ENCODE data around the gene CTNNA2.
"Not testable (repeated sequence)": the region's sequence is repeated elsewhere in the genome, so short reads cannot be mapped to it uniquely, and the experiment has no call there.

CTNNA2 gene

DNA sequence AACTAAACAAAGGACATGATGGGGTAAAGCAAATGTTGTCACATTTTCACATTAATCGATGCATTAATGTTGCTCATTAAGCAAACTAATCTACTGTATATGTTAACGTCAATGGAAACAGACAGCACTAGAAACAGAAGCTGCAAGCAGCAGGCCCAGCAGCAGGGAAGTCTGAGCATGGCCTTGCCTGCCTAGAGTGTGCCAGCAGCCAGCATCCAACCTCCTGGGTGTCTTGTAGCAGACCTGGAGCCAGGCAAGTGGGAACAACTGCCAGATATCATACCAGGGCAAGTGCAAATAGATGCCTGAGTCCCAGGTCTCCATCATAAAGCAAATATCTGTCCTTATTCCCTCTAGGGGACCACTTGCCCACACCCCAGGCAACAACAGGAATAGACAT, 472.7 kb downstream of the CTNNA2 start:
- no peak for DNase-seq

DNA sequence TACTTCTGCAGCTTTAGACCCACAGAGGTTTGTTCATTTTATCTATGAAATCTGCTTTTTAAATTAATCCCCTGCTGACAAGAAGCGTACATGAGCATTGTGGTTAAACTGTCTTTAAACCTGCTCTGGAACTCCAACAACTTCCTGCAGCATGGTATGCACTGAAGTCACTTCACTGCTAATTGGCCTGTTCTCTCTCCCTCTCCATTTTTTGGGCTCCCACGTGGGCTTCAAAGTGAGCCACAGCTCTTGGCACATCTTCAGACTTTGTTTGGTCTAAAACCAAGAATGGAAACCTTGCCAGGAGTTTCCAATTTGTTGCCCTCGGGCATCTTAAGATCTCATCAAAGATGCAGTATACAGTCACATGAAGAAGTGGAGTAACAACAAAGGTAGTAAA, 480.3 kb downstream of the CTNNA2 start:
- no peak for DNase-seq

DNA sequence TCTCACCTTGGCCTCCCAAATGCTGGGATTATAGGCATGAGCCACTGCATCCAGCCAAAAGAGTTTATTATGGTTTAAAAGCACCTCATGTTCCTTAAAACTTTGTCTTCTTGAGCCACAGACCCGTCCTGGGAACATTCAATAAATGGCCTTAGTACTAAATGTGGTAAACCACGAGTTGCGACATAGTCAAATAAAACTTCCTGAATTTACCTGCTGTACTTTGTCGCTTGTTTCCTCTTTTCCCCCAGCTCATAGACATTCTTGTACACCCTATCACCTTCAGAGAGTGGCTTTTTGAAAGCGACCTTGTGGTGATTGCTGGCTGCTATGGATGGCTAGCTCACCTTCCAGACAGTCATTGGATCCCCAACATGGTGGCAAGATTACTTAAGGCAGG, 481.3 kb downstream of the CTNNA2 start:
- no peak for DNase-seq

DNA sequence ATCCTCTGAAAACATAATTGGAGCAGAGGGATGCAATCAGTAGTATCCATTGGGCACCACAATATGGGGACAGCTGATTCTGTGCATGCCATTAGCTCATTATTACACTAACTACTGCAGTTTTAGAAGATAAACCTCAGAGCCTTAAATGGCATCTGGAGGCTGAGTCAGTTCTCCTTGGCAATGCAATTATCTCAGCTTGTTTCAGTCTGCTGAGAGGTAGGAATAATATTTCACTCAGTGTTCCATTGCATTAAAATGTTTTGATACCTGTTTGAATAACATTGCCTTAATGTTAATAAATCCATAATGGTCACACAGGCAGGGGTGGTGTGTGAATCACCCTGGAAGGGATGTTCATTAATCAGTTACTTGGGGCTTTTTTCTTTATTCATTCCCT, 482.1 kb downstream of the CTNNA2 start:
- DNase-seq = no peak

DNA sequence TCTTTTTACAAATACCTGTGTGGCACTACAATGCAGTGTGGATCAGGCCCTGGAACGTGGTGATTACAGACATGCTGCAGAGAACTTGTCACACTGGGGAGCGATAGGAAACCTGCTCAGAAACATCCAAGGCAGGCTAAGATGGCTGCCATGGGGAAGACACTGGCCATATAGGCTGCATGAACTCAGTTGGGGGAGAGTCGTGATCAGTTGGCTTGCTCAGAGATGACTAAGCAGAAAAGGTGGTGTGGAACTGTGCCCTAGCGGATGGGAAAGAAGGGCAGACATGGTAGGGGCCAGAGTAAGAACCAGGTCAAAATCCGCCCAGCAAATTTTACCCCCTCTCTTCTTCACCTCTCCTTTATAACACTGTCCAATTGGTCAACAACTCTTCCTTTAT, 483.9 kb downstream of the CTNNA2 start:
- no peak for DNase-seq

DNA sequence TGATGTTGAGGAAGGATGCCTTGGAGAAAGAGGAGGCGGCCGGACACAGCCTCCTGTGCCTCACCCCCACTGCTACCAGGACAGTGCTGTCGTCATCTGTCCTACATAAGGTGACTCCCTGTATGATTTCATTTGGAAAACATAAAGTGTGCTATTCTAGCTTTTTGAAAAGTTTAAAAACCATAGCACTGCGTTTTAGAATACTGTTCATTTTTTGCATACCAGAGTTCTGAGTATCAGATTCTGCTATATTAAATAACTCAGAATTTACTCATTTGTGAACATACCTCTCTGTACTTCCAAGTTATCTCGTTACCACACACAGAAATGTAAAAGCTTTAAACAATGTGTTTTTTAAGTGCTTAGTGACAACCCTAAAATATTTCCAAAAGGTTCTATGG, 488.9 kb downstream of the CTNNA2 start:
- DNase-seq = no peak

DNA sequence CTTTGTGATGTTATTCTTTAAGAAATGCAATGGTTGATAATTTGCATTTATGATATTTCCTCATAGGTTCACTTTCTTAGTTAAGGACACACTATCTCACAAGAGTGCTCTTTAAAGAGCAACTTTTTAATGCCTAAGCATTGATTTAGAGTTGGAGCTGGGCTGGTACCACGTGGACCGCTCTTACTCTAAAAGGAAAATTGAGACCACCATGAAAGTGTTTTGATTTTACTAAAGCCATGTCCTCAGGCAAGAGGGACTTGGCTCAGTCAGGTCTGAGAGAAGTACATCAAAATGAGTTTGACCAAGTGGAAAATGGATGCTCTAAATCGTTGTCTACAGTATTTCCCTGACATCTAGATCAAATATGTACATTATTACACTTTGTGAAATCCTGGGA, 489.3 kb downstream of the CTNNA2 start:
- DNase-seq = no peak

DNA sequence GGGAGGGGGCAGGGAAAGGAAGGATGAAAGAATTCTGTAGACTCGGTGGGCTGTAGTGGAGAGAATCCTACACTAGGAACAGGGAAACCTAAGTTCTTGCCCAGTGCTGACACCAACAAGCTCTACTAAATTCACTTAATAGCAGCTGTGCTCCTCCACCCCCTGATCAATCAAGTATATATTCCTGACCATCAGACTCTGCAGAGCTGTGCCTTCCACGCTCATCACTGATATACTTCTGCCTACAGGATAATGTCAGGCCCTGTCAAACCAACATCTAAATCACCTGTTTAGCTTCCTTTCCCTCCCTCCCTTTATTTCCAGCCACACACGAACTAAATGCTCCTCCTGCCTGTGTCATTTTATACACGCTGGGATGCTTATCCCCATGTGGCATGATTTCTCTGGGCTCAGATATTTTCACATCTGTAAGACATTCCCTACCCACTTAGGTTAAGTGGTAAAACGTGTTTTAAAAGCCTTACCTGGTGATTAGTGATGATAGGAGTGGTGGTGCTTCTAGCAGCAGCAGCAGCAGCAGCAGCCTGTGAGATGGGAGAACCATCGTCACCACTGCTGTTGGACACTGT, 489.8 kb downstream of the CTNNA2 start:
- DNase-seq = no peak

DNA sequence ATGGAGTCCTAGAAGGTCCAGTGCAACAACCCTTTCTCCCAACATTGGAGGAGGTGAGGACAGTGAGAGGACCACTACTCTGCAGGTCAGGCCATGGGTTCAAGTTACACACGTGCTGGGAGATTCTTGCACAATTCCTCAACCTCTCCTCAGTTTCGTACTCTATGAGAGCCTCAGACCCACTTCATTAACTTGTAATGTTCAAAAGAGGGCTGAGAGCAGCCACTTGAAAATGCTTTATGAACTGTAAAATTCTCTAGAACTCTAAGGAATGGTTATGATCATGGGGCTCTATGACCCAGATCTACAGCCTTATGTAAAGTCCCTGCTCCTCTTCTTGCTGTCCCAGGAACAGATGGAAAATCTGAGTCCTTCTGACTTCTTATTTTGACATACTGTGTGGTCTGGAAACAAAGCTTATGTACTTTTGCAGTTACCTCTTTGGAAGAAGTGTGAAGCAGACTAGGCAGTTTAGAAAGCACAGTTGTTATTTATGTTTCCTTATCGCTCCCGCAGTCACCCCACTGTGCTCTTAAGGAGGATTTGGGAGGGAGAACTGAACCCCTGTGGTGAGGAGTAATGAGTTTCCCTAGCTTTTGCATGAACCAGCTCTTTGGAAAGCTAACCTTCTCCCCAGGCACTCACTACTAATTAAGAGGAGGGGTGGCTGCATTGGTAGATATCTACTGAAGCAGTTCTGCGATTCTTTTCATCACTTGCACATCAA, 495.1 kb downstream of the CTNNA2 start:
- DNase-seq = no peak

DNA sequence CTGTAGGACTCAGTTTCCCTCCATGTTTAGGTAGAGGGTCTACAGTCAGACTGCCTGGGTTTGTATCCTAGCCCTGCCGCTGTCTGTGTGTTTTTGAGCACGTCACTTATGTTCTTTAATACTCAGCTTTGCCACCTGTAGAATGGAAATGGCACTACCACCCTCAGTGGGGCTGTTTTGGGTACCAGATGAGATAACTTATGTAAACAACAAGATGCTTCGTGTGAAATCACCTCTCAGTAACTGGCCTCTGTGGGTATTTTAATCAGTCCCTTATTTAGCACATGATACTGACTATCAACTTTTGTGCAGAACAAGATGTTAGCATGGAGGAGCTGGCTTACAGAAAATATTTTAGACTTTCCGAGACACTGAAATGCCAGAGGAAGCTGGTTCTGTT, 495.7 kb downstream of the CTNNA2 start:
- no peak for DNase-seq

DNA sequence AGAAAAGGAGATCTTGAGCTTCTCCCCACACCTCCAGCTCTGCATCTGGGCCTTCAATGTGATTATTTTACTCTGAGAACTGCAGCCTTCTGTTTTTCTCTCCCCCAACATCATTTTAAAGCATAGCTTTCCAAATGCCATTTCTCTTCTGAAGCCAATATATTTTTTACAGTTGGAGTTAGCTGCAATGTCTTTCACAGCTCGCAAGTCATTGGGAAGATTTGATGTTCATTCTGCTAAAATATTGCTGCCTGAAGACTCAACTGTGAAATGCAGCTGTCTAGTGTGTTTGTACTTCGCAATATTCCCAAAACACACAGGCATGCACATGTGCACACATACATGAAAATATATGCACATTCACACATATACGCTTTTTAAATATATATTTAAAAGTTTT, 496.4 kb downstream of the CTNNA2 start:
- DNase-seq = no peak

DNA sequence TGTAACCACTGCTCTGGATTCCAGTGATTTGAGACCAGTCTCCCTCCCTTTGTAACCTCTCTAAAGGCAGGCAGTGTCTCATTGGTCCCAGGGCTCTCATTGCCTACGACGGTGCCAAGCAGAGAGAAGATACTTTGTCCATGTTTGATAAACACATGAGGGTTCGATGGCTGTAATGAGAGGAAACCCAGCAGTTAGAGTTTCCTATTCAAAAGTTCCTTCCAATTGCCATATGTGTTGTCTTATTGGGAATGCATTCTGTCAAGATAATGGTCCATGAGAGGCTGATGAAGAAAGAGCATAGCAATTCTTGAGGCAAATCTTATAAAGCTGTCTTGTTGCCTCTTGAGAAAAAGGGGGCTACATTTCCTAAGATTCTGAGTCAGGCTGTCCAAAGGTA, 499.2 kb downstream of the CTNNA2 start:
- DNase-seq = no peak

DNA sequence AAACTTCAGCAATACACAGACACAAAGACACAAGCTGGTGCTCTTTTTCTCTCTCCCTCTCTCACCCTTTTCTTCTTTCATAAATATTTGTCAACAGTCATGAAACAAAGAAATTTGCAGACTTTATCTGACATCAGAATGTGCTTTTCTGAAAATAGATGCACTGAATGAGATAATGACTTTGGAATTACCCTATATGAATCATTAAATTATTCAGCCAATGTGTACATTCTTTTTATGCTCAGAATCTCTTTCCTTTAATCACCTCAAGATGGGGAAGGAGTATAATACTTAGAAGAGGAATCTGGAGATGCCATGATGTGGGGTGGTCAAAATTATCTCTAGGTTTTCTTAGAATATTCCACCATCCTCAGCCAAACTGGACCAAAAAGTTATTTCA, 501.8 kb downstream of the CTNNA2 start:
- no peak for DNase-seq

DNA sequence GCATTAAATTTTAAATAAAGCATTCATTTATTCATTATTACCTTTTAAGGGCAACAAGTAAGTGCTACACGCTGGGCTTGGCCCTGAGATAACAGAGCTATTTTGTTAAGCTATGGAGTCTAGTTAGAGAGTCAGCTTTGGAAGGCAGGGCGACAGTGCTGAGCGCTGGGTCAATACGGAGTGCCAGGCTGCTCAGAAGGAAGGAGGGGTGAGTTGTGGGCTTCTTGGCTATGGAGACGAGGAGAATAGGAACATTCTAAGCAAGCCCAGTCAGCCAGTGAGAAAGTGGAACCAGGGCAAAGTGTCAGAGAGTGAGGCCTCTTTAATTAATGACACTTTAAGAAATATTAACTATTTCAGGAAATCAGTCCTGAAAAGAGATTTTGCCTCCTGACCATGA, 503.3 kb downstream of the CTNNA2 start:
- DNase-seq = no peak

DNA sequence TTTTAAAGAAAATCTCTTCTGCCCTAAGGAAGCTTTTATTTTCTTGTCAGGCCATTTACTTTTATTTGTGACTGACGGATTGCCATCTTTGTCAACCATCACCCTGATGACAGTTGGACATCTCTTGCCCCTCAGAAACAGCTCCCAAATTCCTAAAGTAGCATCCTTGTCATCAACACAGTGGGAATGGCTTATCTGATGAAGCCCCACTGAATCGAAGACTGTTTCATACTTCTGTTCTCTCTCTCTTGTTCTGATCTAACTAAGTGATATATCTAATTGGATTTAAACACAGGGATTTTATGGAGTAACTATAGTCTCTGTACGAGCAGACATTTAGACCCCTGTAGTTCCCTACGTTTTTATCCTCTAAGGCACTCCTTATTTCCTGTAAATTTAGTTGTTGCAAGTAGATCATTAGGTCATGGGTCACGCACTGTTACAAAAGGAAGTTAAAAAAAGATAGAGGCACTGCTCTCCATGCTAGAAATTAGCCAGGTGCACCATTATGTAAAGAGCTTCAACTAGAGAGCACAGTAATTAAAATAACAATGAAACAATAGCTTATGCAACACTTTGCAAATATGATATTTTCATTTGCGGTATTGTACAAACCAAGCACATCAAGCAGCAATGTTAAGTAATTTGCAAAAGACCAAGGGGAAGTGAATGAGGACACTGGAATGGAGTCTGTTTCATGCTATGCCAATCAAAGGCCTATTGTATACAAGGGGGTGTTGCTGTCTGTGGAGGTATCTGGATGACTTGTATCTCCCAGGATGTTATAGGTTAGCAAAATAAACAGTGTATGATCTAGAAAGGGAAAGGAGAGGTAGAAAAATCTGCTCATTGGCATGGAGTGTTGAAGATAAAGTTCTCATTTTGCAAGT, 507.0 kb downstream of the CTNNA2 start:
- no peak for DNase-seq

DNA sequence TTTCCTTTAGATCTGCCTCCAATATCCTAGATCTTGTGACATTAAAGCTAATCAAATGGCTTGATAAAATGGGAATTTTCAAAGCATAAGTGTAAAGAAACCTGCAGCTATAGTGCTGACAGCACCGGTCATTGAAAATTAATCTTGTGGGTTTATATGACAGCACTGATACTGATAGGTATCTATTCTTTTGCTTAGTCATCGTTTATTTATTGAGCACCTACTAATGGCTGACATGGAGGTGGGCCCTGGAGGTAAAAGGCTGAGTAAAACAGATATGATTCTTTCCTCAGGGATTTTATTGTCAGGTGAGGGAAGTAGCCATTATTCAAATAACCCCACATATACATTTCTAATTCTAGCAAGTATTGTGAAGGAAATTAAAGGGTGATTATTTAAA, 509.2 kb downstream of the CTNNA2 start:
- no peak for DNase-seq

DNA sequence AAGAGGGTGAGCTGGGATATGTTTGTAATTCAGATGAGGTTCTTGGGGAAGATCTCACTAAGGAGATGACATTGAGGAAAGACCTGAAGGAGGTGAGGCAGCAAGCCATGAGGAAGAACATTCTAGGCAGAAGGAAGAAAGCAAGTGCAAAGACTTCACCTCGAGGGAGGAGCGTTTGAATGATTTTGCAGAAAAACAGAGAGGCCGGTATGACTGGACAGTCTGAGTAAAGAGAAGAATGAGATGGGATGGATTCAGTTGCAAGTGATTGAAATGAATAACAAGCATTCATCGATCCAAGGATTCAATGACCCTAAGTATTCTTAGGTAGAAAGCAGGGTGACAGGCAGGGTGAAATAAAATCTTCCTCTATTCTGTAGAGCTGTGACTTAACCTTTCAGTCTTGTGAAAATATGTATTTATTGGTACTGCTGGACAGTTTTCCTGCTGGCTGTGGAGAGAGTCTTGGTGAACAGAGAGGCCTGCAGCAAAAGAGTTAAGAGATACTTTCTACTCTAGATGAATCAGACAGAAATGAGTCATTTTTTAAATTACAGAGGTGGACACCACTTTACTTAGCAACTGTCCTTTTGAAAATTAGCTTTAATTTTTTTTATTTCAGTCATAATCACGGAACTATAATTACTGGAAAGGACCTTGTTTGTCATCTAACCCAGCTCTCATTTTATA, 513.3 kb downstream of the CTNNA2 start:
- no peak for DNase-seq

DNA sequence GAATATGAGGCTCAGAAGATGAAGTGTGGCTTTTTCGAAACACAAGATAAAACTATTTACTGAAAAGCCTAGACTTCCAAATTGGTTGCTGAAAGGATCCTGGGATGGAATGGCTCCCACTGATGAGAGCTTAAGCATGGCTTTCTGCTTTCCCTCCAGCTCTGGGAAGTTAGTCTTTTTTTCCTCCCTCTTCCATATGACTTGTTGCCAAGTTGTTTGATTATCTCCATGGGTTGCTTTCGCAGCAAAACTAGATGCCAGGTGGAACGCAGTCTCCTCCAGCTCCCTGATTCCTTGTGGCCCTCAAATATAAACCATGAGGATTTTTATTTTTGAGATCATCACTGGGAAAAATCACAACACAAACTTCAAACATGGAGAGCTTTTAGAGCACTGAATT, 515.2 kb downstream of the CTNNA2 start:
- no peak for DNase-seq

DNA sequence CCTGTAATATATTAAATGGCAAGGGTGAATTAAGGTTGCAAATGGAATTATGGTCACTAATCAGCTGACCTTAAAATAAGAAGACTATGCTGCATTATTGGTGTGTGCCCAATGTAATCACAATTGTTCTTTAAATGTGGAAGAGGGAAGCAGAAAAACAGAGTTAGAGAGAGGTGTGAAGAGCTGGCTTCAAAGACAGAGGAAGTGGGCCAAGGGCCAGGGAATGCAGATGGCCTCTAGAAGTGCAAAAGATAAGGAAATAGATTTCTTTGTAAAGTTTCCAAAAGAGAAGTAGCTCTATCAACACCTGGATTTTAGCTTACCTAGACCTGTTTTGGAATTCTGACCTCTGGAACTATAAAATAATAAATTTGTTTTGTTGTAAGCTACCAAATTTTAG, 515.7 kb downstream of the CTNNA2 start:
- DNase-seq = no peak

DNA sequence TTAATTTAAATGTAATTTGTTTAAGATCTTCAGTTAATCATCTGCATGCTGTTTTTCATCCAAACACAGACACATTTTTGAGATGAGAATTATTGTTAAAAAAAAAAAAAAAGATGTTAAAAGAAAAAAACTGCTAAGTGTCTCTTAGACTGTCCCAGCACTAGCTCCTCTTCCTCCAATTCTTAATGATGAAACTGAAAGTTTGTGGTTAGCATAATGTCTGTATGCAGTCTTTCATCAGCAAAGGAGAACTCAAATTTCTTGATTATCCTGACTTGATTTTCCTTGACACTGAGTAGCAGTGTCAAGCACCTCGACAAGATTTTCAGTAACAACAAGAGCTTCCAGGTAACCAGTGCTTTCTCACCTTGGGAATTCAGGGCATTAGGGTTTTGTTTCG, 517.3 kb downstream of the CTNNA2 start:
- DNase-seq = no peak

DNA sequence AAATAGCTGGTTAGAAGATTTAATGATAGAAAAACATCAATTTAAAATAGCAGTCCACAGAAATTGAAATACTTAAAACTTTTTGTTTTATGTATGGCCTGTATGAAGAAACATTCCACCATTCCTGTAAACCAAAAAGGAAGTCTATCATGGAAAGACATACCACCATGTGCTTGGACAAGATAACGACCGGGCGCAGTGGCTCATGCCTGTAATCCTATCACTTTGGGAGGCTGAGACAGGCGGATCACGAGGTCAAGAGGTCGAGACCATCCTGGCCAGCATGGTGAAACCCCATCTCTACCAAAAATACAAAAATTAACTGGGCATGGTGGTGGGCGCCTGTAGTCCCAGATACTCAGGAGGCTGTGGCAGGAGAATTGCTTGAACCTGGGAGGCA, 519.8 kb downstream of the CTNNA2 start:
- DNase-seq = not testable (repeated sequence)

DNA sequence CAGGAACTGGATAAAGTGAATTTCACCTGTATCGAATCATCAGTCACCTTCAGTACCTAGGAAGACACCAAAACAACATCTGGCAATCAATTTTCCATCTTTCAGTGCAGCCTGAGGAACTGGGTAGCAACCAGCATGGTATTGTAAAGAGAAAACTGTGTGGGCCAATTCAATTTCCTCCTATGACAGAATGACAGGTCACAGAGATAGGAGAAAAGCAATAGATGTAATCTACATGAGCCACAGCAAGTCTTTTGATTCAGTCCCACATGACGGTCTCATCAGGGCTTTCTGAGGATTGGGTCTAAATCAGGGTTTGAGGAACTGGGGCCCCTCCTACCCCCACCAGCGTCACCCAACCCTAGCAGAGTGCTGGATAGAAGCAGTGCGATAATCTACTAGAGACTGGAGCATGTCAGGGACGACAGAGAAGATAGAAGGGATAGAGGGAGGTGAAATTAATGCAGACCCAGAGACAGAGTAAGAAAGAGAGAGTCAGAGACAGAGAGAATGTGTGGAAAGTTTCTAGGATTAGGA, 523.0 kb downstream of the CTNNA2 start:
- DNase-seq = no peak

DNA sequence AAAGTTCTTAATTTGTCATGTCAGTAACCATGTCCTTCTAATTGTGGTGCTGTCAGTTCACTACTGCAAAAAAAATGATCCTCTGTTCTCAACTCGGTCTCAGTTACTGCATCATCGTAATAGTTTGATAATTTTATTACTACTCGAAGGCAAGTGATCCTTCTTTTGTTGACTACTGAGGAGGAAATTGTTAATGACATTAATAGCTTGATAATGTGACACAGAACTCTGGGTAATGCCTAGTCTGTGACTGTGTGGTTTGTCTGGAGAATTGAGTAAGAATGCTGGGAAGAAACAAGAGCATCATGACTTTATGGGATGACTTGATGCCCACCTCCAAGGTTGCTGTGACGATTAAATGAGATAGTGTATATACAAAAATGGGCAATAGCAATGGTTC, 524.5 kb downstream of the CTNNA2 start:
- no peak for DNase-seq
